Neuronal stem cell (in vitro differentiated cells): ENCODE data around the gene CFAP70.
A peak's percentile ranks its signal among the peaks of the same experiment; 100 is the strongest.

Experiments used
- DNase-seq: peaks from one replicate; pipeline ENCODE4 v3.0.0-alpha.2; 2013; ENCODE audit warnings: low spot score
- H2AFZ ChIP-seq: one replicate; pipeline ENCODE4 v1.6.1; 2013; ENCODE audit warnings: mild to moderate bottlenecking, low read length, inconsistent platforms
- H2AK5ac ChIP-seq: 2 replicates; pipeline ENCODE4 v1.6.1; 2013; ENCODE audit warnings: low read depth, mild to moderate bottlenecking, inconsistent platforms, low read length, moderate library complexity, mixed read lengths
- H2BK120ac ChIP-seq: 2 replicates; pipeline ENCODE4 v1.6.1; 2013; ENCODE audit warnings: low read depth, mild to moderate bottlenecking, inconsistent platforms, low read length, moderate library complexity, mixed read lengths
- H2BK12ac ChIP-seq: one replicate; pipeline ENCODE4 v1.6.1; 2013; ENCODE audit warnings: low read length, inconsistent platforms
- H2BK15ac ChIP-seq: 2 replicates; pipeline ENCODE4 v1.6.1; 2013; ENCODE audit warnings: mild to moderate bottlenecking, low read length, inconsistent platforms, mixed read lengths
- H2BK5ac ChIP-seq: one replicate; pipeline ENCODE4 v1.6.1; 2013; ENCODE audit warnings: inconsistent platforms, mild to moderate bottlenecking, low read length, moderate library complexity
- H3K14ac ChIP-seq: one replicate; pipeline ENCODE4 v1.6.1; 2013; ENCODE audit warnings: low read length, inconsistent platforms
- H3K18ac ChIP-seq: 2 replicates; pipeline ENCODE4 v1.6.1; 2013; ENCODE audit warnings: low read length, inconsistent platforms
- H3K23ac ChIP-seq: 2 replicates; pipeline ENCODE4 v1.6.1; 2013; ENCODE audit warnings: low read depth, mild to moderate bottlenecking, mixed read lengths, low read length, inconsistent platforms; ENCODE audit not compliant: poor library complexity
- H3K27ac ChIP-seq: replicated peaks from 3 replicates; pipeline ENCODE4 v1.5.1; 2013; ENCODE audit warnings: low read length, inconsistent platforms
- H3K27me3 ChIP-seq, 3 experiments: 2 replicates each; pipeline ENCODE4 v1.6.1; 2013; ENCODE audit warnings: low read length in 3 of 3, mild to moderate bottlenecking in 2 of 3, inconsistent platforms in 1 of 3, low read depth in 1 of 3, mixed read lengths in 1 of 3, moderate library complexity in 1 of 3; ENCODE audit not compliant: control insufficient read depth in 3 of 3, insufficient read depth in 3 of 3
- H3K36me3 ChIP-seq, 2 donors: replicated peaks in 1 of 2; 2 replicates each; pipeline ENCODE4 v1.6.1; 2013; ENCODE audit warnings: low read length in 2 of 2; ENCODE audit not compliant: control insufficient read depth in 2 of 2, insufficient read depth in 2 of 2
- H3K4ac ChIP-seq: 2 replicates; pipeline ENCODE4 v1.6.1; 2013; ENCODE audit warnings: inconsistent platforms, mild to moderate bottlenecking, low read length, moderate library complexity
- H3K4me1 ChIP-seq, 2 donors: 1 replicate in 1 of 2; 2 replicates in 1 of 2; pipeline ENCODE4 v1.6.1; 2013; ENCODE audit warnings: low read length in 2 of 2, low read depth in 1 of 2; ENCODE audit not compliant: control insufficient read depth in 2 of 2, insufficient read depth in 1 of 2
- H3K4me2 ChIP-seq: one replicate; pipeline ENCODE4 v1.6.1; 2013; ENCODE audit warnings: mild to moderate bottlenecking, low read length, inconsistent platforms; ENCODE audit not compliant: insufficient read depth, poor library complexity, severe bottlenecking
- H3K4me3 ChIP-seq, 2 donors: 2 replicates each; pipeline ENCODE4 v1.5.1; 2013; ENCODE audit warnings: low read length in 2 of 2, mild to moderate bottlenecking in 2 of 2, inconsistent platforms in 1 of 2, moderate library complexity in 1 of 2
- H3K79me1 ChIP-seq: one replicate; pipeline ENCODE4 v1.6.1; 2013; ENCODE audit warnings: low read depth, mild to moderate bottlenecking, inconsistent platforms, low read length, moderate library complexity
- H3K9ac ChIP-seq: one replicate; pipeline ENCODE4 v1.6.1; 2013; ENCODE audit warnings: mild to moderate bottlenecking, low read depth, low read length, inconsistent platforms; ENCODE audit not compliant: poor library complexity
- H3K9me3 ChIP-seq, 2 donors: replicated peaks in 1 of 2; 2 replicates each; pipeline versions ENCODE3 to v1.6.1; 2013; ENCODE audit warnings: low read length in 2 of 2, mild to moderate bottlenecking in 2 of 2, inconsistent platforms in 1 of 2, low read depth in 1 of 2, mixed read lengths in 1 of 2, moderate library complexity in 1 of 2; ENCODE audit not compliant: control insufficient read depth in 2 of 2, insufficient read depth in 1 of 2
- H4K8ac ChIP-seq: one replicate; pipeline ENCODE4 v1.6.1; 2013; ENCODE audit warnings: low read depth, mild to moderate bottlenecking, inconsistent platforms, low read length, moderate library complexity
- H4K91ac ChIP-seq: one replicate; pipeline ENCODE4 v1.6.1; 2013; ENCODE audit warnings: low read length, low read depth, mild to moderate bottlenecking, inconsistent platforms; ENCODE audit not compliant: poor library complexity
- WGBS, 2 donors: extraction: QIAGEN DNeasy Blood & Tissue Kit; methylation state at CpG; one replicate each; pipeline ENCODE4 v1.1.7; 2013; ENCODE audit warnings: missing lambda C conversion rate in 2 of 2, mixed read lengths in 1 of 2; ENCODE audit not compliant: insufficient read length in 2 of 2, insufficient replicate concordance in 1 of 2; ENCODE audit errors: extremely low coverage in 2 of 2; 5-methylcytosine and 5-hydroxymethylcytosine counted together

The CFAP70 gene

DNA sequence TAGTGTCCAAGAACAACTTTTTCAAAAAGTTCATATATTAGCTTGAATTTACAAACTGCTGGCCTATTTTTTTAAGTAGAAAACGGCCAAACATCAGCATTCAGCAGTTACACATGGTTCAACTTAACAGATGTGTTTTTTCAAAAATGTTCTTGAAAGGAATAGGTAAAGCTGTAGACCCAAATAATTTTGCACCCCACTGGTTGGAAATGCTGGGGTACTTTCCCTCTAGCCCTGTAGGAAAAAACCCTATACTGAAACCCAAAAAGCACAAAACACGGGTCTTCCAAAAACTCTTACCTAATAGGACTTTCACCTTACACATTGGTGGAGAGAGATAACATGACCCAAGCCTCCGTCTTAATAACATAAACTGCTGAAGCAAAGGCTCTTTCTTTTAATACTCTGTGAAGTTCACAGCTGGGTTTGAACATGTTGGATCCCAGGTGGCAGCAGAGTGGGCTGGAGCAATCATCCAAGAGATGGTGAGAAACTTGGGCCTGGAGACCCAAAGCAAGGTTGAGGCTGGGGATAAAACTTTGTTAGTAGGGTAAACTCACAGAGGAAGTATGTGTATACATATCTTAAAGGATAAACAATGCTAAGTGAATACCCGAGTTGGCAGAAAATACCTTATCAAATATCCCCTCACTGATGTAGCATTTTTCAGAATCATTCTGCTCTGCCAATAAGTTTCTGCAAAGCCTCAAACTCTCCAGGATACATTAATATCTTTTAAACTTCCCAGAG lies 111.0 kb downstream of the CFAP70 start:
- H2BK5ac ChIP-seq: no peak overlapping the region
- no peak overlapping the region for H2AK5ac ChIP-seq
- peaks cover 13 to 22% of the 10 kb centered on the region in 2 donors for H3K4me1 ChIP-seq
- H2BK120ac ChIP-seq: no peak overlapping the region
- no peak overlapping the region for H4K8ac ChIP-seq
- DNase-seq: no peak
- no peaks in the 10 kb centered on the region for H3K27me3 ChIP-seq
- H3K36me3 ChIP-seq: peaks cover 30 to 80% of the 10 kb centered on the region in 2 donors
- H3K27ac ChIP-seq: peak overlapping the region; percentile 64
- no CpG with 5 or more reads among the region's 4 CpGs for WGBS, 2 donors
- H3K9me3 ChIP-seq: no peaks in the 10 kb centered on the region
- H2BK15ac ChIP-seq: no peak overlapping the region
- peaks cover 2% of the 10 kb centered on the region for H3K79me1 ChIP-seq
- peak overlapping the region; percentile 95 for H2AFZ ChIP-seq
- no peak overlapping the region for H4K91ac ChIP-seq
- H3K23ac ChIP-seq: peak overlapping the region; percentile 98
- peak overlapping the region in 1 of 2 donors; percentile 93 for H3K4me3 ChIP-seq
- no peak overlapping the region for H3K9ac ChIP-seq
- no peak overlapping the region for H3K14ac ChIP-seq
- H3K4ac ChIP-seq: no peak overlapping the region
- no peak overlapping the region for H2BK12ac ChIP-seq
- peak overlapping the region; percentile 59 for H3K4me2 ChIP-seq
- H3K18ac ChIP-seq: no peak overlapping the region

DNA sequence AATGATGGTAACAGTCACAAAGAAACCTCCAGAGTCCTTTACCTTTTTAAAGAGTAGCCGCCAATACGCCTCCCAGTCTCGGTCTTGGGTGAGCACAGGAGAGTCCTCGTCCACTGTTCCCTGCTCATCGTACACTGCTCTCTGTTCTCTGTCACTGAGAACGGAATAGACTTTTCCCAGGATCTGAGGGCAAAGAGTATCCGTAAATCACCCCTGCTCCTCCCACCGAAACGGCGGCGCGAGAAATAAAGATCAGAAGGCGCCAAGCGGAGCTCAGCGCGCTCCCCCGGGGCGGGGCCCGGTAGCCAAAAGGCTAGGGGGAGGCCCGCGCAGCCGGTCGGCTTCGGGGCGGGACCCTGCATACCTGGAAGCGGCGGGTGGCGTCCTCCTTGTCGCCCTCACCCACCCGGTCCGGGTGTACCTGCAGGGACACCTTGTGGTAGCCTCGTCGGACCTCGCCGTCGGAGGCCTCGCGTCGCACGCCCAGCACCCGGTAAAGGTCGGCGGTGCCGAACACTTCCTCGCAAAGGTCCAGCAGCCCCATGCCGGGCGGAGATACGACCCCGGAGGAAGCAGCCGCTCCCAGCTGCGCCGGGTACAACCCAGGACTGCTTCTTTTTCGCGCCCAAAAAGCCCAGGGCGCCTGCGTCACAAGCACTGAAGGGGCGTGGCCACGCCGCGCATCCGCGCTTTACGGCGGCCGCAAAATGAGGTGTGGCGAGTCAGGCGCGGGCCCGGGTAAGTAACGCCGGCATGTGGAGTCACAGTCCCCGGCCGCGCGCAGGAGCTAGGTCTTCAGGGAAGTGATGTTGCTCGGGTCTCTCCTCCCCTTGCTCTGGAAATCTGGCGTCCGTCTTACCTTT lies 111.8 kb downstream of the CFAP70 start, which contains the start of gene DNAJC9:
DNAJC9 (minus strand) TSS at position 610 of the 863 bp plus-strand sequence; CDS start at position 544, 66 bp downstream.
- peak within 1 kb of the TSS; percentile 100 for H3K9ac ChIP-seq
- peaks cover 2% of the 10 kb centered on the region for H3K79me1 ChIP-seq
- peaks cover 31 to 88% of the 10 kb centered on the region in 2 donors for H3K36me3 ChIP-seq

DNA sequence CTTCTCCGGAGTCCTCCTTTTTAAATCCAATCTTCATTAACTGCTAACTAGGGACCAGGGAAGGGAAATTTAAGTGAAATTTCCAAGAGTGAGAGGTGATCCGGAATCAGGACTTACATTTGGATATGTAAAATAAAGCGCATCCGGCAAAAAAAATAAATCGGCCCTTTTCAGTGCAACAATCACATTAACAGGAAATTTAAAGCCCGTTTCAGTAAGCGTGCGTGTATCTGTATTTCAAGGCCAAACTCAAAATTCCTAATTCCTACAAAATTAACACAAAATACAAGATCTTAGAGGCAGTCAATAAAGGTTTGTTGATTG lies 112.4 kb downstream of the CFAP70 start:
- Histone ChIP-seq H3K18ac (no peak overlapping the region), H3K4ac (no peak overlapping the region), H3K9ac (no peak overlapping the region), H2BK120ac (no peak overlapping the region), H4K91ac (no peak overlapping the region), H3K27me3 (no peaks in the 10 kb centered on the region), H3K9me3 (no peaks in the 10 kb centered on the region), H2AFZ (peak overlapping the region; percentile 95), H3K79me1 (no peaks in the 10 kb centered on the region), H2BK12ac (no peak overlapping the region), H4K8ac (no peak overlapping the region), H3K36me3 (peaks cover 31 to 90% of the 10 kb centered on the region in 2 donors), H3K4me1 (peaks cover 10 to 17% of the 10 kb centered on the region in 2 donors), H3K23ac (no peak overlapping the region), H2BK15ac (no peak overlapping the region), H2AK5ac (no peak overlapping the region), H3K4me3 (peak overlapping the region; percentile 93 to 98), H3K4me2 (peak overlapping the region; percentile 59), H3K14ac (no peak overlapping the region), H3K27ac (peak overlapping the region; percentile 98), H2BK5ac (no peak overlapping the region)
- WGBS, 2 donors: no CpG with 5 or more reads among the region's 8 CpGs
- DNase-seq: no peak

More for the DNA sequence above, 111.8 kb downstream of the CFAP70 start, which contains the start of gene DNAJC9:
- Histone ChIP-seq H2AFZ (peak within 1 kb of the TSS; percentile 95), H2BK12ac (no peak within 1 kb of the TSS), H3K27me3 (no peaks in the 10 kb centered on the region), H2BK120ac (no peak within 1 kb of the TSS), H3K4me2 (peak within 1 kb of the TSS; percentile 59), H3K23ac (peak within 1 kb of the TSS; percentile 98), H4K8ac (no peak within 1 kb of the TSS), H2BK15ac (peak within 1 kb of the TSS; percentile 89), H3K4me1 (peaks cover 13 to 22% of the 10 kb centered on the region in 2 donors), H3K4ac (no peak within 1 kb of the TSS), H3K4me3 (peak within 1 kb of the TSS; percentile 93 to 98), H3K9me3 (no peaks in the 10 kb centered on the region), H3K27ac (peak within 1 kb of the TSS; percentile 98), H4K91ac (peak within 1 kb of the TSS; percentile 97), H2AK5ac (no peak within 1 kb of the TSS), H2BK5ac (peak within 1 kb of the TSS; percentile 82), H3K18ac (peak within 1 kb of the TSS; percentile 100), H3K14ac (peak within 1 kb of the TSS; percentile 97)
- DNase-seq: peak; percentile 96
- WGBS, 2 donors: no CpG with 5 or more reads among the region's 78 CpGs
